ENCODE results near the gene TFB1M.

DNA sequence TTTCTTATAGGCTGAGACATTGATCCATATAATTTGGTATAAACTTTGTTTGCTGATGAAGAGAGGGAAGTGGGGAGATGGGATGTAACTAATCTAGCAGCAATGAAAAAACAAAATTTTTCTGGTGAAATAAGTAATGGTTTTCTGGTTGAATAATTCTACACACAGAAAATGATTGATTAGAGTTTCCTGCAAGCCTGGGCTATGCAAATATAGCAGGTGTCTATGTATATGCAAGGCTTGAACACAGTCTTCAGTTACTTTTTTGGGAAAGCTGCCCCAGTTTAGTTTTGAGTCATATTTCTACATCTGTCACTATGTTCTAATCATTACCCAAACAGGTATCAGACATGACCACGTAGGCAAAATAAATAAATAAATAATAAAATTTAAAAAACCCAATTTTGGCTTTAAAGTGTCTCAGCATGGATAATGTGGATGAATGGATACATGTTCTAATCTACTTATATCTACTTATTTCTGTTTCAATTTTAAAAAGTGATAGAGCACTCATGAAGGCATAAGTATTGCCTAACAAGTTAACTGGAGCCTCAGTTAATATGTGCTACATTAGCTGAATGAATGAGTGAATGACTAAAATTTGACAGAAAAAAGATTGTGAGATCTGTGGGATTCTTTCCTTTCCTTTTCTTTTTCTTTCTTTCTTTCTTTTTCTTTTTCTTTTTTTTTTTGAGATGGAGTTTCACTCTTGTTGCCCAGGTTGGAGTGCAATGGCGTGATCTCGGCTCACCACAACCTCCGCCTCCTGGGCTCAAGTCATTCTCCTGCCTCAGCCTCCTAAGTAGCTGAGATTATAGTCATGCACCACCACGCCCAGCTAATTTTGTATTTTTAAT is 37.2 kb upstream of the TFB1M start:
- TF ChIP-seq, protein P1, sequence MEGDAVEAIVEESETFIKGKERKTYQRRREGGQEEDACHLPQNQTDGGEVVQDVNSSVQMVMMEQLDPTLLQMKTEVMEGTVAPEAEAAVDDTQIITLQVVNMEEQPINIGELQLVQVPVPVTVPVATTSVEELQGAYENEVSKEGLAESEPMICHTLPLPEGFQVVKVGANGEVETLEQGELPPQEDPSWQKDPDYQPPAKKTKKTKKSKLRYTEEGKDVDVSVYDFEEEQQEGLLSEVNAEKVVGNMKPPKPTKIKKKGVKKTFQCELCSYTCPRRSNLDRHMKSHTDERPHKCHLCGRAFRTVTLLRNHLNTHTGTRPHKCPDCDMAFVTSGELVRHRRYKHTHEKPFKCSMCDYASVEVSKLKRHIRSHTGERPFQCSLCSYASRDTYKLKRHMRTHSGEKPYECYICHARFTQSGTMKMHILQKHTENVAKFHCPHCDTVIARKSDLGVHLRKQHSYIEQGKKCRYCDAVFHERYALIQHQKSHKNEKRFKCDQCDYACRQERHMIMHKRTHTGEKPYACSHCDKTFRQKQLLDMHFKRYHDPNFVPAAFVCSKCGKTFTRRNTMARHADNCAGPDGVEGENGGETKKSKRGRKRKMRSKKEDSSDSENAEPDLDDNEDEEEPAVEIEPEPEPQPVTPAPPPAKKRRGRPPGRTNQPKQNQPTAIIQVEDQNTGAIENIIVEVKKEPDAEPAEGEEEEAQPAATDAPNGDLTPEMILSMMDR (conservative IDR thresholded peaks at IDR 0.05 in 1 of 2, IDR thresholded peaks at IDR 0.05 in 1 of 2; ENCODE audit: extremely low read depth in 1 of 2, insufficient read depth in 1 of 2, low read depth in 1 of 2, low read length in 2 of 2), result no peak
- no peak for TF ChIP-seq EZH2 (IDR thresholded peaks at IDR 0.05; ENCODE audit: borderline replicate concordance, low read length)
